ENCODE results near the gene ZC3H14. TPM values are rescaled to one million over a fixed set of nuclear protein-coding genes. Genes with fewer than 3 reads are reported as not detected.

ZC3H14 gene
- total RNA-seq, 1 experiment from 2014 or later, result 90.6 TPM

DNA sequence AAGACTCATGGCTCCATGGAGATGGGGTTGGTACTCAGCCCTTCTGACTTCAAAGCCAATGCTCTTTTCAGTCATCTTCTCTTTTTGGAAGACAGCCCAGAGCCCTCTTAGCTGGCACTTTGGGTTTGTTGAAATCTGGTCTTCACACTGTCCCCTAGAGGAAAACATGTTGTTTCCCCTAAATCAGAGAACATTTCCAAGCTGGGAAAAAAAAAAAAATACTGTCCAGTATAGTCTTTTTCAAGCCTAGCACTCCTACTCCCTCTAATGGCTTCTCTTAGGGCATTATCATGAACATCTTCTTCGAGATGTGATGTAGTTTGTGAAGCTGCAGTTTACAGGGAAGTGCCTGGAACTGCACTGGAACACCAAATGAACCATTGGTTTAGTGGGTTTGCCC is 3.0 kb upstream of the ZC3H14 start:
- H3K4me2 ChIP-seq (ENCODE audit: insufficient read depth, insufficient read length, low read length), result no peak overlapping the region
- H2BK5ac ChIP-seq (ENCODE audit: insufficient read length, low read length), result no peak overlapping the region
- H4K8ac ChIP-seq (replicated peaks; ENCODE audit: insufficient read length, low read depth, low read length), result no peak overlapping the region
- no peak overlapping the region for H4K91ac ChIP-seq (ENCODE audit: insufficient read length, low read depth, low read length)
- H3K56ac ChIP-seq (ENCODE audit: insufficient read length, low read depth, low read length), result no peak overlapping the region
- DNase-seq, result no peak
- no peak overlapping the region for H3K14ac ChIP-seq (ENCODE audit: insufficient read depth, low read length)
- Mint-ChIP-seq H3K9me3 (no peaks in the 10 kb centered on the region), H3K27ac (no peak overlapping the region), H3K27me3 (ENCODE audit: low read depth) (peaks cover 1% of the 10 kb centered on the region; the same call in 1 of the 2 replicates), H3K4me1 (peaks cover 28 to 34% of the 10 kb centered on the region in 2 experiments), H3K36me3 (ENCODE audit: insufficient read depth in 1 of 3, low read depth in 3 of 3) (peaks cover 6 to 13% (median 9%) of the 10 kb centered on the region in 3 experiments; a peak in 6 of 7 replicates), H3K4me3 (no peak overlapping the region)
- no peak overlapping the region for H4K5ac ChIP-seq (ENCODE audit: insufficient read length, low read depth, low read length)
- H3K9ac ChIP-seq (ENCODE audit: extremely low read depth, insufficient read length, low read length), result no peak overlapping the region
- H3K23ac ChIP-seq (ENCODE audit: insufficient read length, low read depth, low read length), result no peak overlapping the region
- H3K23me2 ChIP-seq (ENCODE audit: insufficient read length, low read depth, low read length, poor library complexity, severe bottlenecking), result peaks cover 3% of the 10 kb centered on the region
- H4K20me1 ChIP-seq (ENCODE audit: control insufficient read depth, insufficient read depth, insufficient read length), result no peaks in the 10 kb centered on the region
- H2AFZ ChIP-seq (ENCODE audit: low read length), result no peak overlapping the region
- H2BK12ac ChIP-seq (ENCODE audit: insufficient read length, low read depth, low read length), result no peak overlapping the region
- H2BK20ac ChIP-seq (ENCODE audit: low read depth, low read length, poor library complexity, severe bottlenecking), result no peak overlapping the region
- TF ChIP-seq, protein P1, sequence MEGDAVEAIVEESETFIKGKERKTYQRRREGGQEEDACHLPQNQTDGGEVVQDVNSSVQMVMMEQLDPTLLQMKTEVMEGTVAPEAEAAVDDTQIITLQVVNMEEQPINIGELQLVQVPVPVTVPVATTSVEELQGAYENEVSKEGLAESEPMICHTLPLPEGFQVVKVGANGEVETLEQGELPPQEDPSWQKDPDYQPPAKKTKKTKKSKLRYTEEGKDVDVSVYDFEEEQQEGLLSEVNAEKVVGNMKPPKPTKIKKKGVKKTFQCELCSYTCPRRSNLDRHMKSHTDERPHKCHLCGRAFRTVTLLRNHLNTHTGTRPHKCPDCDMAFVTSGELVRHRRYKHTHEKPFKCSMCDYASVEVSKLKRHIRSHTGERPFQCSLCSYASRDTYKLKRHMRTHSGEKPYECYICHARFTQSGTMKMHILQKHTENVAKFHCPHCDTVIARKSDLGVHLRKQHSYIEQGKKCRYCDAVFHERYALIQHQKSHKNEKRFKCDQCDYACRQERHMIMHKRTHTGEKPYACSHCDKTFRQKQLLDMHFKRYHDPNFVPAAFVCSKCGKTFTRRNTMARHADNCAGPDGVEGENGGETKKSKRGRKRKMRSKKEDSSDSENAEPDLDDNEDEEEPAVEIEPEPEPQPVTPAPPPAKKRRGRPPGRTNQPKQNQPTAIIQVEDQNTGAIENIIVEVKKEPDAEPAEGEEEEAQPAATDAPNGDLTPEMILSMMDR (conservative IDR thresholded peaks at IDR 0.05), result peak; percentile 34; the same call in 2 of the 3 replicates
- no peak overlapping the region for H3K4ac ChIP-seq (ENCODE audit: low read depth, low read length)
- H2BK15ac ChIP-seq (ENCODE audit: low read depth, low read length), result no peak overlapping the region
- H2BK120ac ChIP-seq (ENCODE audit: low read depth, low read length, poor library complexity, severe bottlenecking), result no peak overlapping the region
- H3K79me2 ChIP-seq (ENCODE audit: insufficient read depth, low read length), result peaks cover 3% of the 10 kb centered on the region; the same call in 1 of the 2 replicates
- H3K27ac ChIP-seq (ENCODE audit: insufficient read length, low read depth, low read length), result no peak overlapping the region
- no peak overlapping the region for H2AK5ac ChIP-seq (ENCODE audit: insufficient read length, low read length)
- H3K18ac ChIP-seq (ENCODE audit: insufficient read length, low read depth, low read length), result no peak overlapping the region
- WGBS (ENCODE audit: extremely low coverage, insufficient read length, low lambda C conversion rate), result no CpG with 5 or more reads among the region's 1 CpG
- H3T11ph ChIP-seq (ENCODE audit: low read length), result no peak overlapping the region
- H3K9me3 ChIP-seq (ENCODE audit: control insufficient read depth, low read depth, low read length), result no peaks in the 10 kb centered on the region
- no peaks in the 10 kb centered on the region for H3K27me3 ChIP-seq (ENCODE audit: insufficient read depth, low read length)
- no peaks in the 10 kb centered on the region for H3K79me1 ChIP-seq (ENCODE audit: insufficient read depth, low read depth, low read length, poor library complexity, severe bottlenecking)
- no peaks in the 10 kb centered on the region for H3K4me1 ChIP-seq (ENCODE audit: insufficient read depth, low read length)
